ENCODE measurements around the gene MAU2.
A peak's percentile ranks its signal among the peaks of the same experiment; 100 is the strongest.
"Not testable (repeated sequence)": the region's sequence is repeated elsewhere in the genome, so short reads cannot be mapped to it uniquely, and the experiment has no call there.

MAU2 gene

DNA sequence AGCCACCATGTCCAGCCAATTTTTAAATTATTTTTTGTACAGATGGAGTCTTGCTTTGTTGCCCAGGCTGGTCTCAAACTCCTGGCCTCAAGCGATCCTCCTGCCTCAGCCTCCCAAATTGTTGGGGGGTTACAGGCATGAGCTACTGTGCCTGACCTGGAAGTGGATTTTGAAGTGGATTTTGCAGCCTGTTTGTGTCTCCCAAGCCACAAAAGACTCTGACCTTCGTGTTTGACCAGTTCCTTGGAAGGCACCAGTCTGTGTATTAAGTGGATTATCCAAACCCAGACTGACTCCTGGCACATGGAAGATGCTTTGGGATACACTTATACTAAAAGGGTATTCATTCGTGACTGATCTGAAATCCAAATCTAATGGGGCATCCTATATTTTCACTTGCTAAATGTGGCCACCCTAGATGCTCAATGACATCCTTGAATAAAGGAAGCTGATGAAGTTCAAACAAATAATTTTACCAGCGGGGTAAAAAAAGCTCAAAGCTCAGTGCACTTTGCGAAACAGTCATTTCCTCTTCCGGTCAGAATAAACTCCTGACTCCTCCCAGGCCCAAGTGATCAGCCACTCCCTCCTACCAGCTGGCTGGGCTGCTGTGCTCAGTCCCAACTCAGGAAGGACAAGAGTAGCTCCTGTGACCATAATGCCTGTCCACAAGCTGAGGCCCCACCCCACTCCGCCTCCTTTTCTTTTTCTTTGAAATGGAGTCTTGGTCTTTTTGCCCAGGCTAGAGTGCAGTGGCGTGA, 52.2 kb downstream of the MAU2 start:
- DNase-seq (ENCODE audit: extremely low read depth, low read depth): no peak

DNA sequence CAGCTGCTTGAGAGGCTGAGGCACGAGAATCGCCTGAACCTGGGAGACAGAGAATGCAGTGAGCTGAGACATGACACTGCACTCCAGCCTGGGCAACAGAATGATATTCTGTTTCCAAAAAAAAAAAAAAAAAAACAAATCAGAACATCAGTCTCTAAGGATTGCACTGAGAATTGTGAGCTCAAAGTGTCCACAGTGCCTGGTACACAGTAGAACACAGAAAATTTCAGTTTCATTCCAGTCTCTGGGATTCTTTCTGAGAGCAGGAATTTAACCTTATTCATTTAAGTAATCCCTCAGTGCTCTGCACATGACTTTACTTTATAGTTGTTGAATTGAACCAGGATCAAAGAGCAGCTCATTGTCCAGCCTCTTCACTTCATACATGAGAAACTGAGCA, 58.9 kb downstream of the MAU2 start:
- TF ChIP-seq, protein P1, sequence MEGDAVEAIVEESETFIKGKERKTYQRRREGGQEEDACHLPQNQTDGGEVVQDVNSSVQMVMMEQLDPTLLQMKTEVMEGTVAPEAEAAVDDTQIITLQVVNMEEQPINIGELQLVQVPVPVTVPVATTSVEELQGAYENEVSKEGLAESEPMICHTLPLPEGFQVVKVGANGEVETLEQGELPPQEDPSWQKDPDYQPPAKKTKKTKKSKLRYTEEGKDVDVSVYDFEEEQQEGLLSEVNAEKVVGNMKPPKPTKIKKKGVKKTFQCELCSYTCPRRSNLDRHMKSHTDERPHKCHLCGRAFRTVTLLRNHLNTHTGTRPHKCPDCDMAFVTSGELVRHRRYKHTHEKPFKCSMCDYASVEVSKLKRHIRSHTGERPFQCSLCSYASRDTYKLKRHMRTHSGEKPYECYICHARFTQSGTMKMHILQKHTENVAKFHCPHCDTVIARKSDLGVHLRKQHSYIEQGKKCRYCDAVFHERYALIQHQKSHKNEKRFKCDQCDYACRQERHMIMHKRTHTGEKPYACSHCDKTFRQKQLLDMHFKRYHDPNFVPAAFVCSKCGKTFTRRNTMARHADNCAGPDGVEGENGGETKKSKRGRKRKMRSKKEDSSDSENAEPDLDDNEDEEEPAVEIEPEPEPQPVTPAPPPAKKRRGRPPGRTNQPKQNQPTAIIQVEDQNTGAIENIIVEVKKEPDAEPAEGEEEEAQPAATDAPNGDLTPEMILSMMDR (IDR thresholded peaks at IDR 0.05; ENCODE audit: low read depth, low read length): no peak

More for the DNA sequence above, 52.2 kb downstream of the MAU2 start:
- TF ChIP-seq, protein P1 (IDR thresholded peaks at IDR 0.05; ENCODE audit: low read depth, low read length): no peak

DNA sequence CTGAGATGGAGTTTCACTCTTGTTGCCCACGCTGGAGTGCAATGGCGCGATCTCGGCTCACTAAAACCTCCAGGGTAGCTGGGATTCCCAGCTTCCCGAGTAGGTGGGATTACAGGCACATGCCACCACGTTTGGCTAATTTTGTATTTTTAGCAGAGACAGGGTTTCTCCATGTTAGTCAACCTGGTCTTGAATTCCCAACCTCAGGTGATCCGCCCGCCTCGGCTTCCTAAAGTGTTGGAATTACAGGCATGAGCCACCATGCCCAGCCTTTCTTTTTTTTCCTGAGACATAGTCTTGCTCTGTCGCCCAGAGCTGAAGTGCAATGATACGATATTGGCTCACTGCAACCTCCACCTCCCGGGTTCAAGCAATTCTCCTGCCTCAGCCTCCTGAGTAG, 59.7 kb downstream of the MAU2 start:
- DNase-seq (ENCODE audit: extremely low read depth, low read depth): not testable (repeated sequence)

More for the DNA sequence above, 58.9 kb downstream of the MAU2 start:
- no peak for DNase-seq (ENCODE audit: extremely low read depth, low read depth)

DNA sequence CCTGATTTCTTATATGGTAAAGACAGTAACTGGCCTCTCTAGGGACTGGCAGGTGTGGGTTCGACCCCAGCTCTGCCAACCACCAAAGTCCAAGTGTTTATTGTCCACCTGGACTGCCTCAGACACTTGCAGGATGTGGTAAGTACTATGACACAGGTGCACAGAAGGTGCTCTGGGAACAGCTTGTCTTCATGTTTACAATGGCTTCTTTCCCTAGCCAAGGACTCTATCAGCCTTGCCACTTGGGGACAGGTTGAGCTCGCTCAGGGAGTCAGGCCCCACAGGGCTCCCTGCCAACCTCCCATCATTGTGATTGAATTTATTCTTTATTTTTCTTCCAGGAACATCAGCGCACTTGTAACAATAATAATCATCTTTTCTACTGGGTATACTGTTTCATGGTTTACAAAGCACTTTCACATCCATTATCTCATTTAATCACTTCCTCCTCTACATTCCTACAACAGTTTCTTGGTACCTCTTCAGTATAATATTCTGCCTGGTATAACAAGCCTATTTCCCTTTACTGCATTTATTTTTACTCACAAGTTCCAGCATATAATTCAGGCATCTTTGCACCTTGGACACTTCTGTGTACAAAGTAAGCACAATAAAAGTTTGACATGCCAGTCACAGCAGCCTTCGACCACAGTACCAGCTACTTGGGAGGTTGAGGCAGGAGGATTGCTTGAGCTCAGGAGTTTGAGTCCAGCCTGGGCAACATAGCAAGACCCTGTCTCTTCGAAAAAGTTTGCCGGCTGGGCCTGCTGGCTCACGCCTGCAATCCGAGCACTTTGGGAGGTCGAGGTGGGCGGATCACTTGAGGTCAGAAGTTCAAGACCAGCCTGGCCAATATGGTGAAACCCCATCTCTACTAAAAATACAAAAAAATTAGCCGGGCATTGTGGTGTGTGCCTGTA, 60.6 kb downstream of the MAU2 start:
- TF ChIP-seq, protein P1 (IDR thresholded peaks at IDR 0.05; ENCODE audit: low read depth, low read length): no peak
- no peak for DNase-seq (ENCODE audit: extremely low read depth, low read depth)

DNA sequence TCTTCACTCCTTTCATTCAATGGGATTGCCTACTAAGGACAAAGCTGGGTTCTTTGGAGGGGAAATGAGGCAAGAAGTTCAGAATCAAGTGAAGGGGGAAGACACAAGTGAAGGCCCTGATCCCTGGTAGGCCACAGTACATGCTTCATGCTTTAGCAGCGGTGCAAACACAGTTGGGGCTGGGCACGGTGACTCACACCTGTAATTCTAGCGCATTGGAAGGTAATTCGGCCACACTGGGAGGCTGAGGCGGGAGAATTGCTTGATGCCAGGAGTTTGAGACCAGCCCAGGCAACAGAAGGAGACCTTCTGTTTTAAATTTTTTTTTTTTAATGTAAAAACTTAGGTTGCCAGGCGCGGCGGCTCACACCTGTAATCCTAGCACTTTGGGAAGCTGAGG, 61.5 kb downstream of the MAU2 start:
- TF ChIP-seq, protein P1 (IDR thresholded peaks at IDR 0.05; ENCODE audit: low read depth, low read length): no peak

DNA sequence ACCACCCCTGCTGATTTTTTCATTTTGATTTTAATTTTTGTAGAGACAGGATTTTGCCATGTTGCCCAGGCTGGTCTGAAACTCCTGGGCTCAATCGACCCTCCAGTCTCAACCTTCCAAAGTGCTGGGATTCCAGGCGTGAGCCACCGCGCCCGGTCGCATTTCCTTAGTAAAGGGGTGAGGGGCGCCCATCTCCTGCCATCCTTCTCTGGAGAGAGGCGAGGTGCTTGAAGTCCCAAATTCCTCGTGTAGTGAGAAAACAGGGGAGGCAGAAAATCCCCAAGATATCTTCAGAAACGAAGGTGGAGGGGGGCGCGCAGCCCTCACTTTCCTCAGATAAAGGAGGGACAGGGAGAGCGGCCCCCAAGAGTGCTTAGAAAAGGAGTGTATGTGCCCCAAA, 63.9 kb downstream of the MAU2 start:
- TF ChIP-seq, protein P1 (IDR thresholded peaks at IDR 0.05; ENCODE audit: low read depth, low read length): no peak
- DNase-seq (ENCODE audit: extremely low read depth, low read depth): no peak

More for the DNA sequence above, 61.5 kb downstream of the MAU2 start:
- DNase-seq (ENCODE audit: extremely low read depth, low read depth): no peak

DNA sequence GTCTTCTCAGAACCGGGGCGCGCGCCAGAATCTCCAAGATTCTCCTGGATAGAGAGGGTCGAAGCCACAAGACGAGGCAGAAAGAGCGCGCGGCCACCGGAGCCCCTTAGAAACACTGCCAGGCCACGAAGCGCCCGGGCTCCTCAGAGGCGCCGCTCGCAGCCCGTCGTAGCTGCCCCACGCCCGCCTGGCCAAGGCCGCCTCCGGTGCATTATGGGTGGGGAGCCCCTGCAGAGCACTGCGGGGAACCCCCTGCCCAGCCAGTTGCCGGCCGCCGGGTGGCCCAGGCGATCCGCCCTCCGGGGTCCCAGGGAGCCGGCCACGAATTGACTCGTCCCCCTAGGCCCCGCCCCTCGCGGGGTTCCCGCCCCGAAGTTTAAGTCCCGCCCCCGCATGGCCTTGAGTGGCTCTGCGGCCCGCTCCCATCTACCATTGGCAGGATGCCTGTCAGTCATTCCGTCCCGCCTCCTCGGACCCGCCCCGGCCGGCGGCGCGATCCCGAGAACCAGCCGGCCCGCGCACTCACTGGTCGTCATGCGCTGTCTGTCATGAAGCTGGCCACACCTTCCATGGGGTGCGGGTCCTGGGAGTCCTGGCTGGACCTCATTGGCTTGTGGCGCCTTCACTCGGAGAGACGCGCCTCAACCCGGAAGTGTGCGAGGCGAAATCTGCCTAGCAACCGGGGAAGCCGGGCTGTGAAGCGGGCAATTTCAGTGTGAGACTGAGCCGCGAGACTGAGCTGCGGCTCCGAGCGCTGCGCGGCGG, 64.7 kb downstream of the MAU2 start:
- TF ChIP-seq, protein P1 (IDR thresholded peaks at IDR 0.05; ENCODE audit: low read depth, low read length): peak; percentile 14; the same call in 1 of the 2 replicates
- peak; percentile 99 for DNase-seq (ENCODE audit: extremely low read depth, low read depth)

Data from AG09319 (cell line).